Measurements from ENCODE around the gene GRIFIN.

The GRIFIN gene

GRCh38 chr7:2490181-2490651, 14.0 kb upstream of the GRIFIN start:
- peaks cover 3% of the 10 kb centered on the region for H3K27me3 ChIP-seq (ENCODE audit: control insufficient read depth, insufficient read depth, low read length)
- no peak overlapping the region for H3K9ac ChIP-seq (ENCODE audit: low read length)
- H3K4me1 ChIP-seq (ENCODE audit: control insufficient read depth, insufficient read depth, low read length), result no peaks in the 10 kb centered on the region
- no peak overlapping the region for H3K27ac ChIP-seq (ENCODE audit: low read depth, low read length)
- H3K4me3 ChIP-seq (ENCODE audit: low read length), result no peak overlapping the region
- no peaks in the 10 kb centered on the region for H3K36me3 ChIP-seq (ENCODE audit: control insufficient read depth, insufficient read depth, low read length)

GRCh38 chr7:2488681-2489080, 12.5 kb upstream of the GRIFIN start:
- H3K4me3 ChIP-seq (ENCODE audit: low read length), result no peak overlapping the region
- H3K36me3 ChIP-seq (ENCODE audit: control insufficient read depth, insufficient read depth, low read length), result no peaks in the 10 kb centered on the region
- H3K27ac ChIP-seq (ENCODE audit: low read depth, low read length), result no peak overlapping the region
- H3K9ac ChIP-seq (ENCODE audit: low read length), result no peak overlapping the region
- no peaks in the 10 kb centered on the region for H3K4me1 ChIP-seq (ENCODE audit: control insufficient read depth, insufficient read depth, low read length)
- H3K27me3 ChIP-seq (ENCODE audit: control insufficient read depth, insufficient read depth, low read length), result peaks cover 3% of the 10 kb centered on the region

- no peak overlapping the region for H3K4me3 ChIP-seq (ENCODE audit: low read length)
- H3K36me3 ChIP-seq (ENCODE audit: control insufficient read depth, insufficient read depth, low read length), result no peaks in the 10 kb centered on the region
- no peaks in the 10 kb centered on the region for H3K4me1 ChIP-seq (ENCODE audit: control insufficient read depth, insufficient read depth, low read length)
- no peaks in the 10 kb centered on the region for H3K27me3 ChIP-seq (ENCODE audit: control insufficient read depth, insufficient read depth, low read length)
- no peak overlapping the region for H3K27ac ChIP-seq (ENCODE audit: low read depth, low read length)
- no peak overlapping the region for H3K9ac ChIP-seq (ENCODE audit: low read length)
Measured at GRCh38 chr7:2488272-2488645, 12.1 kb upstream of the GRIFIN start.

GRCh38 chr7:2487586-2488271, 11.5 kb upstream of the GRIFIN start:
- Histone ChIP-seq H3K9ac (ENCODE audit: low read length) (no peak overlapping the region), H3K4me3 (ENCODE audit: low read length) (no peak overlapping the region), H3K4me1 (ENCODE audit: control insufficient read depth, insufficient read depth, low read length) (no peaks in the 10 kb centered on the region), H3K36me3 (ENCODE audit: control insufficient read depth, insufficient read depth, low read length) (no peaks in the 10 kb centered on the region), H3K27ac (ENCODE audit: low read depth, low read length) (no peak overlapping the region), H3K27me3 (ENCODE audit: control insufficient read depth, insufficient read depth, low read length) (no peaks in the 10 kb centered on the region)

DNA sequence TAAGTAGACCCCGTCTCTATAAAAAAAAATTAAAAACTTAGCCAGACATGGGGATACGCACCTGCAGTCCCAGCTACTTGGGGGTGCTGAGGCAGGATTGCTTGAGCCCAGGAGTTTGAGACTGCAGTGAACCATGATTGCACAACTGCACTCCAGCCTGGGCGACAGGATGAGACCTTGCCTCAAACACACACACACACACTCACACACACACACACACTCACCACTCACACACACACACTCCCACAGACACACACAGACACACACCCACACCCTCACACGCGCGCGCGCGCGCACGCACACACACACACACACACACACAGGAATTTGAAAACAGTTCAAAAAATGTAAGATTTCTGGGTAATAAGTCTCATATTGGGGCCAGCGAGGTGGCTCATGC, 8.7 kb upstream of the GRIFIN start:
- Histone ChIP-seq H3K36me3 (ENCODE audit: control insufficient read depth, insufficient read depth, low read length) (no peaks in the 10 kb centered on the region), H3K4me1 (ENCODE audit: control insufficient read depth, insufficient read depth, low read length) (no peaks in the 10 kb centered on the region), H3K4me3 (ENCODE audit: low read length) (no peak overlapping the region), H3K27ac (ENCODE audit: low read depth, low read length) (no peak overlapping the region), H3K9ac (ENCODE audit: low read length) (no peak overlapping the region), H3K27me3 (ENCODE audit: control insufficient read depth, insufficient read depth, low read length) (no peaks in the 10 kb centered on the region)

DNA sequence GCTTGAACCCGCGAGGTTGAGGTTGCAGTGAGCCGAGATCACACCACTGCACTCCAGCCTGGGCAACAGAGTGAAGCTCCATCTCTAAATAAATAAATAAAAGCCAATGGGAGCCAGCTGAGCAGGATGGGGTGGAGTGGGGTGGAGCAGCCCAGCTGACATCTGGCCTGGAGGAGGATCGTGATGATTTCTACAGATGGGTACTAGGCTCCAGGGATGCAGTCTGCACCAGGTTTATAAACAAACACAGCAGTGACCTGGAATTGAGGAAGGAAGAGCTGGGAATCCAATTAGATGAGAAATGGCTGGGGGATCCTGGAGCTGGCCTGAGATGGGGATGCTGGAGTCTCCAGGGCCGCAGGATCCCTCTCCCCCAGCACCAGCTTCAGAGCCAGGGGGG, 7.3 kb upstream of the GRIFIN start:
- Histone ChIP-seq H3K9ac (ENCODE audit: low read length) (no peak overlapping the region), H3K36me3 (ENCODE audit: control insufficient read depth, insufficient read depth, low read length) (no peaks in the 10 kb centered on the region), H3K27ac (ENCODE audit: low read depth, low read length) (no peak overlapping the region), H3K27me3 (ENCODE audit: control insufficient read depth, insufficient read depth, low read length) (no peaks in the 10 kb centered on the region), H3K4me1 (ENCODE audit: control insufficient read depth, insufficient read depth, low read length) (peaks cover 3% of the 10 kb centered on the region), H3K4me3 (ENCODE audit: low read length) (no peak overlapping the region)

DNA sequence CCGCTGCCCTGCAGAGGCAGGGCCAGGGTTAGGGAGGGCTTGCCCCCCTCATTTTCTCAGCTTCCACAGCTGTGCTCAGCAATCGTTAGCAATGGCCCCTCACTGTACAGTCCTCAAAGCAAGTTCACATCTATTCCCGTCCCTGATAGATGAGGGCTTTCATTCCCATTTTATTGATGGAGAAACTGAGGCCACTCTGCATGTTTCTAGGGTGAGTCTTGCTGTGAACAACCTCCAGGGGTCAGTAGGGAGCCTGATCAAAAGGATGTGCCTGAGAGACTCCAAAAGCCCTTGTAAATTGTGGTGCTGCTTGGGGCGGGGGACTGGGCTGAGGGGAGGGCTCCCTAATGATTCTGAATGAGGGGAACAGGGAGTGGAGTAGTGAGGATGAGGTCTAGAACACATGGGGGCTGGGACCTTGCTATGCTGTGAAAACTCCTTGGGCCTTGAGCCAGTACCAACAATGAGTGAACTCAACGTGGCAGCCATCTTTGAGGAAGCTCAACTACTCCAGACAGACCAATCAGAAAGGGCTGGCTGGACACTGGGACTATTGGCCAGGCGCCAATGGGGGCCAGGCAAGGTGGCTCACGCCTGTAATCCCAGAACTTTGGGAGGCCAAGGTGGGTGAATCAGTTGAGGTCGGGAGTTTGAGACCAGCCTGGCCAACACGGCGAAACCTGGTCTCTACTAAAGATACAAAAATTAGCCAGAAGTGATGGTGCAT, 6.7 kb upstream of the GRIFIN start:
- Histone ChIP-seq H3K9ac (ENCODE audit: low read length) (no peak overlapping the region), H3K27me3 (ENCODE audit: control insufficient read depth, insufficient read depth, low read length) (no peaks in the 10 kb centered on the region), H3K36me3 (ENCODE audit: control insufficient read depth, insufficient read depth, low read length) (no peaks in the 10 kb centered on the region), H3K4me3 (ENCODE audit: low read length) (no peak overlapping the region), H3K27ac (ENCODE audit: low read depth, low read length) (no peak overlapping the region), H3K4me1 (ENCODE audit: control insufficient read depth, insufficient read depth, low read length) (peaks cover 3% of the 10 kb centered on the region)

DNA sequence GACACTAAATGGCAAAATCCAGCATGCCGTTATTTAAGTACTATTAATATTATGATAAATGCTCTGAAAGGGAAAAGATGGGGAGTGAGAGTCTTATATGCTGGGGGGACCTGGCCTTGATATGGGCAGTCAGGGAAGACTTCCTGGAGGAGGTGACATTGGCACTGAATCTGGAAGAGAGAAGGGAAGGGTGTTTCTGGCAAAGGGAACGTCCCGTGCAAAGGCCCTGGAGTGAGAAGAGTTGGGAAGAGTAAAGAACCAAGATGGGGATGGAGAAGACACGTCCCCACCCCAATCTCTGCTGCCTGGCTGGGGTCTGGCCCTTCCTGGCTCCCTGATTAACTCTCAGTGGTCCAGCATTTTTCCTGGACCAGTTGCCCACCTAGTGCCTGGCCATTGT, 5.0 kb upstream of the GRIFIN start:
- Histone ChIP-seq H3K4me3 (ENCODE audit: low read length) (no peak overlapping the region), H3K36me3 (ENCODE audit: control insufficient read depth, insufficient read depth, low read length) (no peaks in the 10 kb centered on the region), H3K27me3 (ENCODE audit: control insufficient read depth, insufficient read depth, low read length) (no peaks in the 10 kb centered on the region), H3K4me1 (ENCODE audit: control insufficient read depth, insufficient read depth, low read length) (peaks cover 3% of the 10 kb centered on the region), H3K9ac (ENCODE audit: low read length) (no peak overlapping the region), H3K27ac (ENCODE audit: low read depth, low read length) (no peak overlapping the region)

GRCh38 chr7:2480070-2480408, 3.8 kb upstream of the GRIFIN start:
- no peak overlapping the region for H3K9ac ChIP-seq (ENCODE audit: low read length)
- H3K27ac ChIP-seq (ENCODE audit: low read depth, low read length), result no peak overlapping the region
- no peak overlapping the region for H3K4me3 ChIP-seq (ENCODE audit: low read length)
- peaks cover 3% of the 10 kb centered on the region for H3K4me1 ChIP-seq (ENCODE audit: control insufficient read depth, insufficient read depth, low read length)
- no peaks in the 10 kb centered on the region for H3K36me3 ChIP-seq (ENCODE audit: control insufficient read depth, insufficient read depth, low read length)
- no peaks in the 10 kb centered on the region for H3K27me3 ChIP-seq (ENCODE audit: control insufficient read depth, insufficient read depth, low read length)

GRCh38 chr7:2479276-2480069, 3.3 kb upstream of the GRIFIN start:
- Histone ChIP-seq H3K4me1 (ENCODE audit: control insufficient read depth, insufficient read depth, low read length) (peaks cover 3% of the 10 kb centered on the region), H3K27me3 (ENCODE audit: control insufficient read depth, insufficient read depth, low read length) (no peaks in the 10 kb centered on the region), H3K27ac (ENCODE audit: low read depth, low read length) (no peak overlapping the region), H3K9ac (ENCODE audit: low read length) (peak overlapping the region; percentile 30), H3K4me3 (ENCODE audit: low read length) (no peak overlapping the region), H3K36me3 (ENCODE audit: control insufficient read depth, insufficient read depth, low read length) (no peaks in the 10 kb centered on the region)

GRCh38 chr7:2478800-2479199, 2.6 kb upstream of the GRIFIN start:
- H3K4me1 ChIP-seq (ENCODE audit: control insufficient read depth, insufficient read depth, low read length), result peaks cover 3% of the 10 kb centered on the region
- H3K36me3 ChIP-seq (ENCODE audit: control insufficient read depth, insufficient read depth, low read length), result no peaks in the 10 kb centered on the region
- no peak overlapping the region for H3K27ac ChIP-seq (ENCODE audit: low read depth, low read length)
- H3K4me3 ChIP-seq (ENCODE audit: low read length), result no peak overlapping the region
- H3K27me3 ChIP-seq (ENCODE audit: control insufficient read depth, insufficient read depth, low read length), result no peaks in the 10 kb centered on the region
- H3K9ac ChIP-seq (ENCODE audit: low read length), result peak overlapping the region; percentile 30

DNA sequence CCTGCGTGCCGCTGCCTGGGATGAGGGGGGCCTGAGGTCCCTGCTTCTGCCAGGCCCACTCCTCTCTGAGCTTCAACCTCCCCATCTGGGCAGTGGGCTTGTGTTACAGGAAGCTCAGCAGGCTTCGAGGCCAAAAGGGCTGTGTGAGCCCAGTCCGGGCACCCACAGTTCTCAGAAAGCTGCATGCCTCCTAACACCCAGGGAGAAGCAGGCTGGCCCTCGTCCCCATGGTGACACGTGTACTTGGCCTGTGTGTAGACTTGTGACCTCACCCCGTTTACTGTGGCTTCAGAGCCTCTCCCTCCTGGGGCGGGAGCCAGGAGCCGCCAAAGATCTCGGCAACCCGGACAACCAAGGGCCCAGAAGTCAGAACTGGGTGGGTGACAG, 2.2 kb upstream of the GRIFIN start:
- H3K27me3 ChIP-seq (ENCODE audit: control insufficient read depth, insufficient read depth, low read length), result no peaks in the 10 kb centered on the region
- H3K9ac ChIP-seq (ENCODE audit: low read length), result no peak overlapping the region
- no peak overlapping the region for H3K4me3 ChIP-seq (ENCODE audit: low read length)
- no peak overlapping the region for H3K27ac ChIP-seq (ENCODE audit: low read depth, low read length)
- H3K4me1 ChIP-seq (ENCODE audit: control insufficient read depth, insufficient read depth, low read length), result peaks cover 3% of the 10 kb centered on the region
- no peaks in the 10 kb centered on the region for H3K36me3 ChIP-seq (ENCODE audit: control insufficient read depth, insufficient read depth, low read length)
